ENCODE data around the gene MTMR6.

DNA sequence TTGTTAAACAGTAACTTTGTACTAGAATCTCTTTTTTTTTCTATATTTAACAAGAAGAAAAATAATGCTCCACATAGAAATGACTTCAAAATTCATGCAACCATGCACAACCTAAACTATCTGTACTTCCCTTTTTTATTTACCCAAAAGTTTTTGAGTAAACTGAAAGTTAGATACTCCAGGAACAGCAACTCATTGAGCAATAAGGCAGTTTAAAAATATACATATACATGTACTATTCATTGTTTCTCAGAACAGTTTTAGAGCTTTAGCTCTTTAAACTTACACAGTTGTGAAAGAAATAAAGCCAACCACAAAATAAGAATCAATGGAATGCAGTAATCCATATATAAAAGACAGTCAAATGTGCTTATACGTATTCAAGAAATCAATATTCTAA lies 39.2 kb downstream of the MTMR6 start:
- TF ChIP-seq, protein P1, sequence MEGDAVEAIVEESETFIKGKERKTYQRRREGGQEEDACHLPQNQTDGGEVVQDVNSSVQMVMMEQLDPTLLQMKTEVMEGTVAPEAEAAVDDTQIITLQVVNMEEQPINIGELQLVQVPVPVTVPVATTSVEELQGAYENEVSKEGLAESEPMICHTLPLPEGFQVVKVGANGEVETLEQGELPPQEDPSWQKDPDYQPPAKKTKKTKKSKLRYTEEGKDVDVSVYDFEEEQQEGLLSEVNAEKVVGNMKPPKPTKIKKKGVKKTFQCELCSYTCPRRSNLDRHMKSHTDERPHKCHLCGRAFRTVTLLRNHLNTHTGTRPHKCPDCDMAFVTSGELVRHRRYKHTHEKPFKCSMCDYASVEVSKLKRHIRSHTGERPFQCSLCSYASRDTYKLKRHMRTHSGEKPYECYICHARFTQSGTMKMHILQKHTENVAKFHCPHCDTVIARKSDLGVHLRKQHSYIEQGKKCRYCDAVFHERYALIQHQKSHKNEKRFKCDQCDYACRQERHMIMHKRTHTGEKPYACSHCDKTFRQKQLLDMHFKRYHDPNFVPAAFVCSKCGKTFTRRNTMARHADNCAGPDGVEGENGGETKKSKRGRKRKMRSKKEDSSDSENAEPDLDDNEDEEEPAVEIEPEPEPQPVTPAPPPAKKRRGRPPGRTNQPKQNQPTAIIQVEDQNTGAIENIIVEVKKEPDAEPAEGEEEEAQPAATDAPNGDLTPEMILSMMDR (conservative IDR thresholded peaks at IDR 0.05), result no peak
- no peak for TF ChIP-seq EZH2 (IDR thresholded peaks at IDR 0.05; ENCODE audit: low read depth)
